NCI-H748 (cell line): ENCODE data around the gene DFFB.
A peak's percentile ranks its signal among the peaks of the same experiment; 100 is the strongest.
"Not testable (repeated sequence)": the region's sequence is repeated elsewhere in the genome, so short reads cannot be mapped to it uniquely, and the experiment has no call there.

Experiments used
- DNase-seq: peaks from one replicate; lab custom pipeline; 2025; ENCODE audit not compliant: unreplicated experiment; lab: John Stamatoyannopoulos, UW

The DFFB gene, protein sequence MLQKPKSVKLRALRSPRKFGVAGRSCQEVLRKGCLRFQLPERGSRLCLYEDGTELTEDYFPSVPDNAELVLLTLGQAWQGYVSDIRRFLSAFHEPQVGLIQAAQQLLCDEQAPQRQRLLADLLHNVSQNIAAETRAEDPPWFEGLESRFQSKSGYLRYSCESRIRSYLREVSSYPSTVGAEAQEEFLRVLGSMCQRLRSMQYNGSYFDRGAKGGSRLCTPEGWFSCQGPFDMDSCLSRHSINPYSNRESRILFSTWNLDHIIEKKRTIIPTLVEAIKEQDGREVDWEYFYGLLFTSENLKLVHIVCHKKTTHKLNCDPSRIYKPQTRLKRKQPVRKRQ

DNA sequence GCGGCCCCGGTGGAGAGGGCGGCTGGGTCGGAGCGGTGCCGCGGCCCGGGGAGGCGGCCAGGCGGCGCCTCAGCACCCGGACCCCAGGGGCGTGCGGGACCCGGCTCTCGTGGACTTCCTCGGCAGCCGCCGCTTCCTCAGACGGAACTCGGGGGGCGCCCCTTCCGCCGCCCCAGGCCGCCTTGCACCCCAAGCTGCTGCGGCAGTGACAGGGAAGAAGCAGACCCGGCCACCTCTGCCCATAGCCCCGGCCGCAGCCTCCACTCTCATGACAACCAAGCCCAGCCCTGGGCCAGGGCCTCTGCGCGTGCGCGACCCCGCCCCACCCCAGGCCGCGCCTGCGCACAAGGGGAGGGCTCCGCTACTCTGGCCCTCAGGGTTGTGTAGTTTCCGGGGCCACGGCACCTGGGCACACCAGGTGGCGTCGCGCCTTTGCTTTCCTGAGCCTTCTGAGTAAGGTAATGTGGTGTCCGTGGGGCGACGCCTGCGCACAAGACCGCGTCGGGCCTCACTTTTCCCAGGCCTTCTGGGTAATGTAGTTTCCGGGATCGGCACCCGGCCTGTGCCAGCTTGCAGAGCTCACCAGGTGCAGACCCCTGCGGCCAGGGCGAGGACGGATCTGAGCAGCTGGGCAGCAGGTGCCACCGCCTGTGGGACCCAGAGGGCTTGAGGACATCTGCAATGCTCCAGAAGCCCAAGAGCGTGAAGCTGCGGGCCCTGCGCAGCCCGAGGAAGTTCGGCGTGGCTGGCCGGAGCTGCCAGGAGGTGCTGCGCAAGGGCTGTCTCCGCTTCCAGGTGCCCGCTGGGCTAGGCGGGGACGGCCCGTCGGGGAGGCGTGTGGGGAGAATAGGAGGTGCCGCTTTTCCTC, at the start of gene DFFB, which contains the start of gene CEP104:
Gene DFFB, plus strand, starts transcription at position 554 of the 868 bp plus-strand sequence. Its CDS starts 128 bp downstream, at position 682.
Gene CEP104, minus strand, starts transcription at position 289 of the 868 bp plus-strand sequence. CDS start 4,804 bp downstream, outside the sequence.
- DNase-seq, result peak; percentile 97

DNA sequence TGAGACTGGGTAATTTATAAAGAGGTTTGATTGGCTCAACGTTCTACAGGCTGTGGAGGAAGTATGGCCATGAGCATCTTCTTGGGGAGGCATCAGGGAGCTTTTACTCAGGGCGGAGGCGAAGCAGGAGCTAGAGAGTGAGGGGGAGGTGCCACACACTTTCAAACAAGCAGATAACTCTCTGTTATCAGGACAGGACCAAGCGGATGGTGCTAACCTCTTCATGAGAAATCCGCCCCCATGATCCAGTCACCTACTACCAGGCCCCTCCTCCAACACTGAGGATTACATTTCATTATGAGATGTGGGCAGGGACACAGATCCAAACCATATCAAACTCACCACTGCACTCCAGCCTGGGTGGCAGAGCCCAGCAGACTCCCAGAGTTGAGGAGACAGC, 49.5 kb upstream of the DFFB start:
- no peak for DNase-seq

DNA sequence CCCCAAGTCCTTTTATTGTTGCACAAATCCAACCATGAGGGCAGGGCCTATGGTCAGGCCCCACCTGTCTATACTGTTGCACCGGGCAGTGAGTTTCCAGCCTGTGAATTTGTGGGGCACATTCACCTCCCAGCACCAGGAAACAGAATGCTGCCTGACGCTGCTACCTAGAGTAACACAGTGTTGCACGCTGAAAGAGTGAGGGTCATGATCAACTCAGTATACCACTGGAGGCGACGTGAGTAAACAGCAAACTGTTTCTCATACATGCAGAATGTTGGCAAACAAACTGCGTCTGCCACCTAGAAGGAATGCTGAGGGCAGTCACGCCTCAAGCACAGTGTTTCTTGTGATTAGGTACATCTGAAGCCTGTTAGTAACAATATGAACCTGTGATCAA, 47.6 kb upstream of the DFFB start:
- DNase-seq, result no peak

DNA sequence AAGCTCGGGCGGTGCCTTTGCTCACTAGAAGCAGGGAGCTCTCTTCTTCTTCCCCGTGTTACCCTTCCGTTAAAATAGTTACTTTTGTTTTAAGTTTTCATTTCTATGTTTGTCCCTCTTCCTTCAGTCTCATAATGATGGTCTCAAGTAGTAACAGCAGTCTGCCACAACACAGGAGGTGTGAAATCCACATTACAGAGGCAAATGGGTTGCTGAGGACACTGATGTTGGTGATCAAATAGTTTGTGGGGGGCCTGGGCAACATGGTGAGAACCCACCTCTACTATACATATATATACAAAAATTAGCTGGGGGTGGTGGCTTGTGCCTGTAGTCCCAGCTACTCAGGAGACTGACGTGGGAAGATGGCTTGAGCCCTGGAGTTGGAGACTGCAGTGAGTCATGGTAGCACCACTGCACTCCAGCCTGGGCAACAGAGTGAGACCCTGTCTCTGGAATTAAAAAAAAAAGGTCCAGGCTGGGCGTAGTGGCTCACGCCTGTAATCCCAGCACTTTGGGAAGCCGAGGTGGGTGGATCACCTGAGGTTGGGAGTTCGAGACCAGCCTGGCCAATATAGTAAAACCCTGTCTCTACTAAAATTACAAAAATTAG, 47.0 kb upstream of the DFFB start:
- DNase-seq, result not testable (repeated sequence)

DNA sequence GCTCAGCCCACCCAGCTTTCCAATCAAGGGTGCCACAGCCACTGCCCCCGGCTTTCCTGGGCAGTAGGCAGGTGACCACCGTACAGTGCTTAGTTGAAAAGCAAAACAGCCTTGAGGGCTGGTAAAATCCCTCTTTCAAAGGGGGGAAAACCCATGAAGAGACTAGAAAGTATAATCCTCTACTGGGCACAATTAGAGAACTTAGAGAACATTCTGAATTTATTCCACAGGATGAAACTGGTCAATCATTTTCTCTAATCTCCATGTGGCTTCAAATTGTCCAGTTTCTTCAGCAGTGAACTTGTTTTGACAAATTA, 45.7 kb upstream of the DFFB start:
- DNase-seq, result no peak

DNA sequence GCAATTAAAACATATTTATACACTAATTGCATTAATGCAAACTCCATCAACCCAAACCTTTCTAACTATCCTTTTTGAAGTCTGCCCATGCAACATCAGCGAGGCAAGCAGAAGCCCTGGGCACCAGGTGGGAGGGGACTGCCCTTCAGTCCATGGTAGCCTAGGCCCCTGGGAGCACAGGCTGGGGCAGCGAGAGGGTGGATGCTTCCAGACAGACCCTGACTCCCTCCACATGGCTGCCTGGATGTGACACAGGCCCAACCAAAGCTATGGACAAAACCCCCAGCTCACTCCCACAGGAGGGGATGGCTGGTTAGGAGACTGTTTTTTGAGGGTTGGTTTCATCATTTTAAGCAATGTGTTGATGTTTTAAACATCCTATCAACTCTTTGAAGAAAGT, 43.2 kb upstream of the DFFB start:
- DNase-seq, result no peak

DNA sequence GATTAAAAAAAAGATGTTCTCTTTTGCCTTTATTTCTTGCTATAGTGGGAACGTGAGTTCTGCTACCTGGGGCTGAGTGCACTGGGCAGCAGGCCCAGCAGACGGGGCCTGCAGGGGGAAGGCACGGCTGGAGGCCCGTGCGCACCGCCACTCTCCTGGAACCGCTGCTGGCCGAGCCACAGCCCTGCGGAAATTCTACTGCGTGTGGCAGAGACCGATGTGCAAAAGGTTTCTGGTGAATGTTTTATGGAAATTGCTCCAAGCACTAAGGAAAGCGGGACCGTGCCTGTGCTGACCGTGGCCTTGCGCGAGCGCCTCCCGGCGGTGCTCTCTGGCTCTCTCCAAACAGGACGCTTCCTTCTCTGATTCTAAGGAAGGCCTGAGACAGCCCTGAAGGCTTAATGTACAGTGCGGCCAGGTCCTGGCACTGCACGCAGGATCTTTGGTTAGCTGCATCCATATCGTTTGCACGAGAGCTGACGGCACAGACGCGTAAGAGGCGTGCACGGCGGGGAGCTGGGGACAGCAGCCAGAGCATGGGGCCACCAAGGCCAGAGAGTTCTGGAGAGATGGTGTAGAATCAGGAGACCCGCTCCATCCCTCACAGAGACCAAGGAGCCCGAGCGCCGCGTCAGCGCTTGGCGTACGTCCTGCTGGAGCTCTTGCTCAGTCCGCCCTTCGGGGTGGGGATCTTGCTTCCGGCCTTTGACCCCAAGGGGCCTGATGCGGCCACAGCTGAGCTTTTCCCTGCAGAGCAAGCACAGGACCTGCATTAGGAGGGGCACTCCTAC, 42.3 kb upstream of the DFFB start:
- no peak for DNase-seq

DNA sequence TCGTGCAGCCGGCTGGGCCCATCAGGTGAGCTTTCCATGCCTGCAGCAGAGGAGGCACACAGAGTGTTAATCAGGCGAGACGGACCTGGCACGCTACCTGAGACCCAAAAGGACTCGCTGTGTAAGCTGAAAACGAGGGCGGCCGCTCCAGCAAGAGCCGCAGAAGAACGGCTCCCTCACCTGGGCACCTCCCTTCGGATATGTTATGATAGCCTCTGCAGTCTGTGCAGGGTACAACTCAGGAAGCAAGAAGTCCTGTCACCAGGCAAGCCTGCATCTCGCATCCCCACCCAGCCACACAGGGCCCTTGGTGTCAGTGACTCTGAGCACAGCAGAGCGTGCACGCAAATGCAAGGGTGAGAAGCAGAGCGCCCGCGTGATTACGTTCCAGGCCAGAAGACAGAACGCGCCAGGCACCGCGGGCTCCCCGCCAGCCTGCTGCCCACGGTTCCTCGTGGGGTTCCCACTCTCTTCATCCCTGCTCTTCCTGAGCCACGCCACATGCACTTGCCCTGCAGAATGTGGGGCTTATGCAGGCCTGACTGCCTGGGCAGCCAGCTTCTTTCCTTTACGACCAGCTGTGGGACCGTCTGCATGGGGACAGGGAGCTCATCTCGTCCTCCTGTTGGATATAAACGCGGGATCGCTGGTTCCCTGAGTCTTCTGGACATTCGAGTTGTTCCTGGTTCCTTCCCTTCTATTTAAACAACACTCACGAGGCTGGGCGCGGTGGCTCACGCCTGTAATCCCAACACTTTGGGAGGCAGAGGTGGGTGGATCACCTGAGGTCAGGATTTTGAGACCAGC, 40.7 kb upstream of the DFFB start:
- DNase-seq, result no peak

DNA sequence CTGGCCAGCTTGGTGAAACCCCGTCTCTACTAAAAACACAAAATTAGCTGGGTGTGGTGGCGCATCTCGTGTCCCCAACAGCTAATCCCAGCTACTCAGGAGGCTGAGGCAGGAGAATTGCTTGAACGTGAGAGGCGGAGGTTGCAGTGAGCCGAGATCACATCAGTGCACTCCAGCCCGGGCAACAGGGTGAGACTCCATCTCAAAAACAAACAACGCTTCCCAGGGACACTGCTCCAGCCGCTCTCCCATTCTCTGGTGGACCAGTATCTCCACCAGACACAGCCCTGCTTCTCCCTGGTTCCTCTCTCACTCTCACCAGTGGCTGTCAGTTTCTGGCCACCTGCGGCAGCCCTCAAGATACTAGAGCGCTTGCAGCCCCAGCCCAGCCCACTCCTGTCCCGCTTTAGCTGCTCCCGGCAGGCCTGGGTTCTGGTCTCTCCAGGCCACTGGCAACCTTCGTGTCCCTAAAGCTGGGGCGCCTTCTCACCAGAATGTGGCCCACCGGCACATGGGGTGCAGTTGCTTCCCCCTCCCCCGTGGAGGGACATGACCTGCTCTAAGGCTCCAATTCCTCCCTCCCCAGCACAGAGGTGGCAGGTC, 40.0 kb upstream of the DFFB start:
- no peak for DNase-seq

DNA sequence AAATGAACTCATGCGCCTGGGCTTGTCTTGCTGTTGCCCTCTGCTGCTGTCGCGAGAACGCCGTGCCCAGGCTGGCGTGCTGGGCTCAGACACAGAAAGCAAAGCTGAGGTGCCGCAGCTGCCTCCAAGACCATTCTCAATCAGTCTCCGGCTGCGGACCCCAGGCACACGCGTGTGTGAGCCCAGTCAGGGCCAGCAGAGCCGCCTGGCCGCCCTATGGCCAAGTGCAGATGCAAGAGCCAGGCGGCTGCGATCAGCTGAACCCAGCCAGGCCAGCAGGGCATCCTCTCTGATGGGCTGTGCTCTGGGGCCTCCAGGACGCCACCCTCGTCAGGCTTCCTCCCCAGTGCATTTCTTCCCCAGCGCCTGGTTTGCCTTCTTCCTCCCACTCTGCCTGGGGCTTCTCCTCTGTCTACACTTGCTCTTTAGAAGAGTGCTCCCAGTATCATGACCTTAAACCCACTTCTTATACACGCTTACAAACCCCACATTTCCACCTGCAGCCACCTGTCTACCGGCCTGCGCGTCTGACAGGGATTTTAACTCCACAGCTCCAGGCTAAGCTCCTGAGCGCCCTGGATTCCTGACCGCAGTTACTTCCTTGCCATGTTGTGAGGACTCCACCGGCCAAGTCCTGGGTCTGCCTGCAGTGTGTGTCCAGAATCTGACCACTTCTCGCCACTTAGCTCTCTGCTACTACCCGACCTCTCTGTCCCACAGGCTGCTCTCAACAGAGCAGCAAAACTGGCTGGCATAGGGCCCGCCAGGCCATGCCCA, 39.3 kb upstream of the DFFB start:
- no peak for DNase-seq

DNA sequence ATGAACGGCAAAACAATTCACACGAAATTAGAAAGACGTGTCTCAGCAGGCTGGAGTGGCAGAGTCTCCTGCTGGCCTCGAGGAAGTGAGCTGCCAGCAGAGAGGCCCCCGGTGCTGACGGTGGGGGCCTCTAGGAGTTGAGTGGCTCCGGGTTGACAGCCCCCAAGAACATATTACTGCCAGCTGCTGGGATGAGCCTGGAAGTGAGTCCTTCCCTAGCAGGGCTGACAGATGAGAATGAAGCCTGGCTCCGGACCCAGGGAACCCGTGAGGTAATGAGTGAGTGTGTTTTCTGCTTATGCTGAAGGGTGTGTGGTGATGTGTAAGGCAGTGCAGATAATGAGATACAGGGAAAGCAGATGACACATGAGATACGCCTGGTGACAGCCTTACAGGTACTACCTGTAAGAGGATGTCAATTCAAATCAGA, 37.5 kb upstream of the DFFB start:
- no peak for DNase-seq

DNA sequence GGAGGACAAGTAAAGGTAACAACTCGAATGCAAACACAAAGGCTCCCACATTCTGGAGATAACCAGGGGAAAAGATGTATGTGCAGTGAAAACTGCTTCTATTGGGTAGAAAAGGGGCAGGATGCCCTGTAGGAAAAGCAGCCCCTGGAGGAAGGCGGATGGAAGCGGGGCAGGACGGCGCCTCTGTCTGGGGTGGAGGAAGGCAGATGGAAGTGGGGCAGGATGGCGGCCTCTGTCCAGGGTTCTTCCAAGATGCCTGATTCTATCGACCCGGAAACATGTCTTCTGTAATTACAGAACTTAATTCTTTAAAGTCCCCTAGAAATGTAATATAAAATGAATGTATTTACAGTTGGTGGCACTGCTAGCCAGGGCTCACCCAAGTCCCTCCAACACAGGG, 37.0 kb upstream of the DFFB start:
- no peak for DNase-seq

DNA sequence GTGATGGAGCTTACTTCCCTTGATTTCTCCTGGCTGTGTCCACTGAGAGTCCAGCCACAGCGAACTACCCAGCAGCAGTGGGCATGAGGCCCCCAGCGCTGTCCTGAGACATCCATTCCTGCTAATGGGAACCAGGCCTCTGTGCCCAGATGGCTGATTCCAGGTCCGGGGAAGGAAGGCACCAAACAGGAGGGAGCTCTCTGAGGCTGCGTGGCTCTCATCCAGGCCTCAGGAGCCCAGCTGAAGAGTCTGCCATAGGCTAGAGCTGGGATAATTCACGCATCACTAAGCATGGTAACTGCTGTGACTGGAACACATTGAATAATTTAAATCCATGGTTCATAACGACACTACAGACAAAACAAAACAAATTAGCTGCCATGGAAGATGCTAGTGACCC, 36.3 kb upstream of the DFFB start:
- DNase-seq, result no peak

DNA sequence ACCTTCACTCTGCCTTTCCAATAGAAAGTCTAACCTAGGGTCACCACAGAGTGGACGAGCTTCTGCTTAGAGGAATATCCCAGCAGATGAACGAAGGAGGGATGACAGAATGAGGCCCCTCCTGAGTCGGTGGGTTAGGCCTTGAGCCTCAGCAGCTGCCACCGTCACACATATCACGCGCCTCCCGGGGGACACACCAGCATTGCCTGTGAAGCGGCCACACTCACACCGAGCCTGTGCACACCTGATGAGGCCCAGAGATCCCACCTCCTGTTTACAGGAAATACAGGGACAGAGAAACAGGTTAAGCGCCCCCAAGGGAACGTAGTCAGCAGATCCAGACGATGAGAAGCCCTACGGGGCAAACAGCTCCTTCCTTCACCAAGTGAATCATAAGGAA, 35.8 kb upstream of the DFFB start:
- DNase-seq, result no peak

DNA sequence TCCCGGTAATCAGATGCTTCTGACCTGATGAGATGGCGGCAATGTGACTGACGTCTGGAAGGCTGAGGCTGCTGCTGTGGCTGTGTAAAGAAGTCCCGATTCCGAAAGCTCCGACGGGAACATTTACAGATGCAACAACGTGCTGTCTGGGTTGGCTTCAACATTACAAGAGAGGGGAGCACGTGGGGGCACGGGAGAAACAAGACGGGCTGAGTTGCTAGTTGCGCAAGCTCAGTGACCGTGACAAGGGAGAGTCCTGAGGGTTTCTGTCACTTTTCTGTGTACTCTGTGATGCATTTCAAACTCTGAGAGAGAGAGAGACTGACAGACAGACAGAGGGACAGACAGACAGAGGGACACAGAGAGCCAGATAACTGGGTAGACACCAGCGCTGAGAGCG, 35.4 kb upstream of the DFFB start:
- no peak for DNase-seq

DNA sequence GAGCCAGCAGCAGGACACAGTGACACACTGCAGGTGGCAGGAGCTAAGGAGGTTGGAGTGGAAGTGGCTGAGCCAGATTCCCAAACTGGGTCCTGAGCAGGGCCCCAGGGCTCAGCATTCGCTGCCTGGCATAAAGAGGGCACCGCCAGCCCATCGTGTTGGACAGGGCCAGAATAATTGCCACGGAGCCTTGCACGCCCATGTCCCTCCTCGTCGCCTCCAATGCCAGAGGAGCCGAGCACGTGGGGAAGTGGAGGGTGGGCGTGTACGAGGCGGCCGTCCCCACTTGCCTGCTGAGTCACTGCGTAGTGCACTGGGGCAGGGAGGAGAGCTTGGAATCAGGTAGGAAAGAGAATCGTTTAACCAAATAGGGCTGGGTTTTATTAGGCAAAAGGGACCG, 34.9 kb upstream of the DFFB start:
- DNase-seq, result no peak

DNA sequence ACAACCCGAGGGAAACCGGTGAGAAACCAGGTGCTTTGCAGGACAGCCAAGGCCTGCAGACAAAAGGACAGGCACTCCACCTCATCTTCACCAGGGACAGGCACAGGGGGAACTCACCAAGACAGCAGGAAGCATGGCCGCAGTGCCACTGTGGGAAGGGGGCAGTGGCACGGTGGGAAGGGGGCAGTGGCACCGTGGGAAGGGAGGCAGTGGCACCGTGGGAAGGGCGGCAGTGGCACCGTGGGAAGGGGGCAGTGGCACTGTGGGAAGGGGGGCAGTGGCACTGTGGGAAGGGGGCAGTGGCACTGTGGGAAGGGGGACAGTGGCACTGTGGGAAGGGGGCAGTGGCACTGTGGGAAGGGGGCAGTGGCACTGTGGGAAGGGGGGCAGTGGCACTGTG, 32.6 kb upstream of the DFFB start:
- DNase-seq, result no peak

DNA sequence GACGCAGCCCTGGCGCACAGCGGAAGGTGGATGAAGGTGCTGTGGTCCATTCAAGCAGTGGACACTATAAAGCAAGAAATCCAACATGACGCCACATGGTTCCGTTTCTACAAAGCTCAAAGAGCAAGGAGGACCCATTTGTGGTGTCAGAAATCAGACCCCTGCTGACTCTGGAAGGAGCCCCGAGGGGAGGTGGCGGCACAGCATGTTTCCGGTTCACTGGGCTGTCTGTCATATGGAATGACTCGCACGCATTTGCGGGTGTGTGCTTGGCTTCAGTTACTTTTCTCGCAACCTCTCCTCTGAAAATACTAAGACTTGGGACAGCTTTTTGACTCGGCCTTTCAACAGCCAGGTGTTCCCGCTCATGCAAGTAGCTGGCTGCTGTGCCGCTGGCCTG, 31.9 kb upstream of the DFFB start:
- DNase-seq, result no peak

DNA sequence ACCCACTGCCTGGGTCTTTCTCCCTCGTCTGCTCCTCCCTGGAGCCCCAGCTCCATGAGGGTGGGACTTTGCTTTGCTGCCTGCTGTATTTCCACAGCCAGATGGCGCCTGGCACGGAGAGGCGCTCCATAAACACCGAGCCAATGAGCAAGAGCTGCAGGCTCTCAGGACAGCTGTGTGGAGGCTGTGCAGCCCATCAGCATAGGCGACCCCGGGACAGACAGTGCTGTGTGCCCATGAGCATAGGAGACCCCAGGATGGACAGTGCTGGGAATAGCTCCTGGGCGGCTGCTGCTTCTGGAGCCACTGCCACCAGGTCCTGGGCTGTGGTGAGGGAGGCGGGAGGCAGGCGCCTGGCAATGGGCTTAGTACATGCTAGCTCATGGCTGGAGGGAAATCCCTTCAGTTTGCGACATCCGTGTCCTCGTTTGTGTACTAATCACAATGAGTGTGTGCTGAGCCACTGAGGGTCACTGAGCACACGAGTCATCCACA, 29.4 kb upstream of the DFFB start:
- no peak for DNase-seq
